D721Med (cell line): ENCODE data around the gene CDK2AP2.

ENCODE experiments used
- DNase-seq: peaks from one replicate; pipeline ENCODE4 v3.0.0; 2011; ENCODE audit warnings: low spot score; ENCODE audit not compliant: insufficient read length
- FAIRE-seq: peaks from 2 replicates; lab custom pipeline; 2011; peaks lifted over from hg19 to GRCh38; lab: Jason Lieb, UNC
- CTCF ChIP-seq: IDR thresholded peaks from 2 replicates; pipeline ENCODE4 v1.5.1; 2012; ENCODE audit warnings: mild to moderate bottlenecking, control low read depth; ENCODE audit not compliant: insufficient read depth; ENCODE audit errors: missing control alignments

The CDK2AP2 gene

GRCh38 chr11:67506426-67507051 is 1.4 kb downstream of the CDK2AP2 start:
- DNase-seq (no peak), FAIRE-seq (no peak)
- no peak for TF ChIP-seq CTCF

- FAIRE-seq: no peak
- DNase-seq: no peak
- peak; percentile 75 for TF ChIP-seq CTCF
These were observed 2.2 kb downstream of the CDK2AP2 start for GRCh38 chr11:67505605-67506396.

- TF ChIP-seq CTCF: no peak
- DNase-seq (peak; percentile 34), FAIRE-seq (no peak)
These were observed 2.9 kb downstream of the CDK2AP2 start, which contains the start of gene PITPNM1 for GRCh38 chr11:67504950-67505581. Gene PITPNM1 (minus strand): TSS chr11:67505363. CDS start chr11:67504180, 1,183 bp downstream.

- FAIRE-seq (no peak), DNase-seq (peak; percentile 45)
- no peak for TF ChIP-seq CTCF
These were observed 3.7 kb downstream of the CDK2AP2 start for GRCh38 chr11:67504005-67504949.

GRCh38 chr11:67503119-67504004 is 4.6 kb downstream of the CDK2AP2 start:
- TF ChIP-seq CTCF: no peak
- DNase-seq (peak; percentile 93), FAIRE-seq (no peak)
